T47D (cell line): ENCODE results near the gene SLC1A5.
A peak's percentile ranks its signal among the peaks of the same experiment; 100 is the strongest.
"Not testable (repeated sequence)": the region's sequence is repeated elsewhere in the genome, so short reads cannot be mapped to it uniquely, and the experiment has no call there.

Experiments used
- DNase-seq, 2 experiments: peaks; one replicate each; pipeline versions ENCODE4 v3.0.0 to v3.0.0-alpha.2; 2011 to 2012; ENCODE audit warnings: low read depth in 1 of 2, low spot score in 1 of 2
- JUND ChIP-seq: IDR thresholded peaks from 2 replicates; pipeline ENCODE4 v1.6.1; 2012; ENCODE audit warnings: low read depth
- in situ Hi-C: cut with HindIII; loops from 2 replicates; pipeline ENCODE4 v1.10.0; 2016; ENCODE audit warnings: low sequenced_read_pairs, low pct_unique_long_range_greater_than_20kb

Gene SLC1A5

DNA sequence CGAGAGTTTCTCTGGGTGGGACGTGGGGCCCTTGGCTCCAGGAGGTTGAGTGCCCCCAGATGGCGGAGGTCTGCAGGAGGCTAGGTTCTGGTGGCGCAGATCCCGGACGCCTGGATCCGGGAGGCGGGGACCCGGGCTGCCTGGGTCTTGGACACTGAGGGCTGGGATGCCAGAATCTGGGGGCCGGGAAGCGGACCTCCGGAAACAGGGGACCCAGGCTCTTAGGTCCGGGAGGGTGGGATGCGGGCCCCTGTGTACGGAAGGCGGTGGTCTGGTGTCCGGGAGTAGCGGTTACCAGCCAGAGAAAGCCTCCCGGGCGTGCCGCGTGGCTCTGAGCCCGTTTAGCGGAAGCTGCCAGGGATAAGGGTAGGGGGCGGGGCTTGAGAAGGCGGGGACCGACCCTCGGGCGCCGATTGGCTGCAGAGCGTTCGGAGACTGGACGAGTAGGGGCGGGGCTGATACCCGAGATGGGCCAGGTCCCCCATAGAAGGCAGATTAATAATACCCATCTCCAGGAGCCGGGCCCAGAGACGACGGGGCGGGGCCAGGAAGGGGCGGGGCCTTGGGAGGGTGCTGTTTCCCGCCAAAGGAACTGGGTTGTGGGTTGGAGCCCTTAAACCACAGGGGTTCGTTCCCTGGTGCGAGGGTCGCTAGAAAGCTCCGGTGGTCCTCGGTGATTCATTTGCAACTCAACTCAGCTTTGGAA, at the start of gene SLC1A5:
TSS of gene SLC1A5 (minus strand) at position 333 of the 706 bp plus-strand sequence. CDS start 629 bp downstream, outside the sequence.
- peak; percentile 82 to 96 for DNase-seq
- TF ChIP-seq JUND = no peak
- in situ Hi-C loops = no loop called here

DNA sequence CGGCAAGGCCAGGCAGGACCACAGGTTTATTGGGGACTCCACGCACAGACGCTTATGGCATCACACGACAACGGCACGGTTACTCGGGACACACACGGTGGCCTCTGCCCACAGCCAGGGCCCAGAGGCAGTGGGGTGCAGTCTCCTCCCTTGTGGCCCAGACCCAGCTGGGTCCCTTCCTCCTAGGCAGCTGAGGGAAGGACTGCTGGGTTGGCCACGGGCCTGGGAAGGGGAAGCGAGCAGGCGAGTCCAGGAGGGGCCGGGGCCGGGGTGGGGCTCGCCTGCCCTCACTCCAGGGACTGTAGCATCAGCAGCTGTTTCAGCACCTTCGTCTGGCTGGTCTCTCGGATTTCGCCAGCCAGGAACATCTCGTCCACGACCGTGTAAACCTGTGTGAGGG, 49.8 kb upstream of the SLC1A5 start:
- in situ Hi-C loops = no loop called here
- DNase-seq = no peak
- no peak for TF ChIP-seq JUND

DNA sequence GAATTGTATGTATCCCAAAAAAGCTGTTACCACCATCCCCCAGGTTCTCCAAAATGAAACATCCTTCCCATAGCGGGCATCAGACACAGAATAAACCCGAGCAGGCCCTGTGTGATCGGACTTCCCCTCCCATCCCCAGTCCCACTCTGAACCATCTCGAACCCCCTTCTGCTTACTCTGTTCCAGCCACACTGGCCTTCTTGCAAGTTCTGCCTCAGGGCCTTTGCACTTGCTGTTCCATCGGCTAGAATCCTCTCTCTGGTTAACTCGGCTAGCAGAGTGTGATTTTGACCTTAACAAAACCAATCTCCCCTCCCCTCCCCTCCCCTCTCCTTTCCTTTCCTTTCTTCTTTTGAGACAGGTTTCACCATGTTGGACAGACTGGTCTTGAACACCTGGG, 46.6 kb upstream of the SLC1A5 start:
- in situ Hi-C loops = no loop called here
- no peak for DNase-seq
- TF ChIP-seq JUND = no peak

DNA sequence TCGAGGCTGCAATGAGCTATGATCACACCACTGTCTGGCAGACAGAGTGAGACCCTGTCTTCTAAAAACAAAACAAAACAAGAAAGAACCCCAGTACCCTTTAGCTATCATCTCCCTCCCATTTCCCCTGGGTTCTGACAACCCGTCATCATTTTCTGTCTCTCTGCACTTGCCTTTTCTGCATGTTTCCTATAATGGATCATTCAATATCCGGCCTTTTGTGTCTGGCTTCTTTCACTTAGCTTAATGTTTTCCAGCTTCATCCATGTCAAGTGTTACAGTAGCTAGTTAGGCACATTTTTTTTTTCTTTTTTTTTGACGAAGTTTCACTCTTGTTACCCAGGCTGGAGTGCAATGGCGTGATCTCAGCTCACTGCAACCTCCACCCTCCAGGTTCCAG, 45.7 kb upstream of the SLC1A5 start:
- no peak for DNase-seq
- in situ Hi-C loops = no loop called here
- no peak for TF ChIP-seq JUND

DNA sequence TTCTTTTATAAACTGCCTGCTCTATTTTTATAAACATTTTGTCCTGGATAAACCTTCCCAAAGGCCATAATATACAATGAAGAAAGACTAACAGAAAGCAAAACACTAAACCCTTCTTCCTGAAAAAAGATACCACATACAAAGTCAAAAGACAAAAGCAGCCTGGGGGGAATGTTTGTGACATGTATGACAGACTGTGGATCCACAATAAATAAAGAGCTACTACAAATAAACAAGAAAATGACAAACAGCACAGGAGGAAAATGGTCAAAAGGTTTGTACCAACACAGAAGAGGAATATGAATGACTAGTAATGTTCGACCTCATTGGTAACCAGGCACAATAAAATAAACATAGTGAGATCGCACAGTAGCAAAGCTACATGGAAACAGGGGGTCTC, 42.5 kb upstream of the SLC1A5 start:
- no peak for DNase-seq
- TF ChIP-seq JUND = no peak
- in situ Hi-C loops = no loop called here

DNA sequence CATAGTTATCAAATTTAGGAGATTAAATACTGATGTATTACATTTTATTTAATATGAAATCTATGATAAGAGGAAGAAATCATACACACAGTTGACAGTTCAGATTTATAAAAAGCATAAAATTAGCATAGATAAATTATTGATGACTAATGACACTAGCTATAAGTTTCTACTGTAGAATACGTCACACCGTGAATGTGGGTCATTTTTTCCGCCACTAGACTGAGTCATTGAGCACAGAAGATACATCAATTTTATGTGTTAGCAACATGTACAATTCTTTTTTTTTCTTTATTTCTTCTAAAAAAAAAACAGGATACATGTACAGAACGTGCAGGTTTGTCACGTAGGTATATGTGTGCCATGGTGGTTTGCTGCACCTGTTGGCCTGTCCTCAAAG, 40.1 kb upstream of the SLC1A5 start:
- no peak for TF ChIP-seq JUND
- in situ Hi-C loops = no loop called here
- DNase-seq = no peak

DNA sequence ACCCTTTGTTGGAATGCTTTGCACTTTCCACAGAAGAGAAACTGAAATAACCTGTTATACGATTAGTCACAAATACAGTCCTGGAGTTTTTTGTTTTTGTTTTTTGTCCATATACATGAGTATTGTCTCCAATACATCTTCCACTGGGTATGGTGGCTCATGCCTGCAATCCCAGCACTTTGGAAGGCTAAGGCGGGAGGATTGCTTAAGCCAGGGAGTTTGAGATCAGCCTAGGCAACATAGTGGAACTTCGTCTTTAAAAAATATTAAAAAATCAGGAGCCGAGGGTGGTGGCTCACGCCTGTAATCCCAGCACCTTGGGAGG, 37.3 kb upstream of the SLC1A5 start:
- DNase-seq = no peak
- in situ Hi-C loops = no loop called here
- no peak for TF ChIP-seq JUND

DNA sequence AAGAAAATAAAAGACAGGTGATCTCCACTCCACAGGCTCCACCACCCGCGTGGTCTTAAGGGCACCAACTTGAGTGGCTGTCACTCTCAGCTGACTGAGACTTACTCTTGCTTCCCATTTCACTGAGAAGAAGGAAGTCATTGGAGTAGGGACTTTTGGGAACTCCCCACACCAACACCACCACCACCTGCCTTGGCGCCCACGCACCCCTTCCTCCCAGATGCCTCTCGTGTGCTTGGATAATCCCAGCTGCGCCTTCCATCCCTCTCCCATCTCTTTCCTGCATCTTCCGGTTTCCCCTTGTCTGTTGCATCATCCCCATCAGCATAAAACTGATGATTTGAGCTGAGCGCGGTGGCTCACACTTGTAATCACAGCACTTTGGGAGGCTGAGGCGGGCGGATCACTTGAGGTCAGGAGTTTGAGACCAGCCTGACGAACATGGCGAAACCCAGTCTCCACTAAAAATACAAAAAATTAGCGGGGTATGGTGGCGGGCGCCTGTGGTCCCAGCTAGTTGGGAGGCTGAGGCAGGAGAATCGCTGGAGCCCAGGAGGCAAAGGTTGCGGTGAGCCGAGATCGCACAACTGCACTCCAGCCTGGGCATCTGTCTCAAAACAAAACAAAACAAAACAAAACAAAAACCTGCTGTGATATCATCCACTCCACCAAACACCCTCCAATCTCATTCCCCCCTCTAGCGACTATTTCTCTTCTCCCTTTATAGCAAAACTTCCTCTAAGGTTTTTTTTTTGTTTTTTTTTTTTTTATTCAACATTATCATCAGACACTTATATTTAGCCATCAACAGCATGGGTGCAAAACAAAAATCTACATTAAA, 36.7 kb upstream of the SLC1A5 start:
- TF ChIP-seq JUND = no peak
- in situ Hi-C loops = no loop called here
- no peak for DNase-seq

DNA sequence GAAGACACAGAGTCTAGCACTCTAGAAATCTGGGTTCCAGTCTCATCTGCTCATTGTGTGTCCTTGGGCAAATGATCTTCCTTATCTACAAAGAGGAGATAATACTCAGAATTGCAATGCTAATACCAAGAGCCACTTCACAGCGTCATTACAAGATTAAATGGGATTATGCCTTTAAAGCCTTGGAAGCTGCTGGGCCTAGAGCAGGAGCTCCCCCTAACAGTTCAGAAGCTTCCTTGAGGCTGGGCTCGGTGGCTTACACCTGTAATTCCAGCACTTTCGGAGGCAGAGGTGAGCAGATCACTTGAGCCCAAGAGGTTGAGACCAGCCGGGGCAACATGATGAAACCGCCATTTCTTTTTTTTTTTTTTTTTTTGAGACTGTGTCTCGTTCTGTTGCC, 34.7 kb upstream of the SLC1A5 start:
- in situ Hi-C loops = no loop called here
- TF ChIP-seq JUND = no peak
- no peak for DNase-seq

DNA sequence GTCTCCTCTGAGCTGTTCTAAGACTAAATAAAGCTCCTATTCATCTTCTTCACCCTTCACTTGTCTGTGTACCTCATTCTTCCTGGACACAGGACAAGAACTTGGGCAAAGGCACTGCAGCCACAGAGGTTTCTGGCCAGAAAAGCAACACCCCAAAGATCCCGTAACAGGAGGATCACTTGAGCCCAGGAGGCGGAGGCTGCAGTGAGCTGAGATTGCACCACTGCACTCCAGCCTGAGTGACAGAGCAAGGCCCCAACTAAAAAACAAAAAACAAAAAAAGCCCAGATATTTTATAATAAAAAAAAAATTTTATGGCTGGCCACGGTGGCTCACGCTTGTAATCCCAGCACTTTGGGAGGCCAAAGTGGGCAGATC, 34.0 kb upstream of the SLC1A5 start:
- in situ Hi-C loops, DNase-seq: not testable (repeated sequence)

DNA sequence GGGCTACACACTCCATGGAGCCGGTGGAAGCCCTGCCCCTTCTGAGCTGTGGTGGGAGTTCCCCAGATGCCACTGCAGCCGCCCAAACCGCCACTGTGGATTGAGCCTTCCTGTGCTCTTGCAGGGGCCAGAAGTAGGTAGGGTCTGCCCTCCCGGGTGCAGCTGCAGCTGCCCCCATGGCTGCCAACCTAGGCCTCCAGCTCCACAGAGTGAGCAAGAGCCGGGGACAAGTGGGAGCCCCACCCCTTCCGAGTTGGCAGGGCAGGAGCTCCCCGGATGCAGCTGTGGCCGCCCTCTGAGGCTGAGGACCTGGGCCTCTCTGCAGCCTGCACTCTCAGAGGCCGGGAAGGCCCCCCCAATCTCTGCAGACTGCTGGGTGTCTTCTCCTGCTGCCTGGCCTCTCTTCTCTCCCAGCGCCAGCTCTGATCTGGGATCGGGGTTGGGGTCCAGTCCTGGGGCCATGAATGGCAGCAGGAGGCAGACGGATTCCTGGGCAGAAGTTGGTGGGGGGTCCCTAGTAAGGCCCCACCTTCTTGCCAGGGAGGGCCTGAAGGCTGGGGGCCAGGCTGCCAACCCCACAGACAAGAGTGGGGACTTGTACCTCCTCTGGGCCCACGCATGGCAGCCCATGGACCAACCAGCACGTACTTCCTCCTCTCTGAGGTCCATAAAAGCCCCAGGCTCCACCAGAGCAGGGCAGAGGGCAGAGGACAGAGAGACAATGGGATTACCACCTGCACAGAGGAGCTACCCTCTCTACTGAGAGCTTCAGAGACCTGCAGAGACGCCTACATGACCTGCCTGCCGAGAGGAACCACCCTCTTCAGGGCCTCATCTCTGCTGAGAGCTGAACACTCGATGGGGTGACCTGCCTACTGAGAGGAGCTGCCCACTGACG, 33.4 kb upstream of the SLC1A5 start:
- no peak for TF ChIP-seq JUND
- no peak for DNase-seq
- in situ Hi-C loops = no loop called here

DNA sequence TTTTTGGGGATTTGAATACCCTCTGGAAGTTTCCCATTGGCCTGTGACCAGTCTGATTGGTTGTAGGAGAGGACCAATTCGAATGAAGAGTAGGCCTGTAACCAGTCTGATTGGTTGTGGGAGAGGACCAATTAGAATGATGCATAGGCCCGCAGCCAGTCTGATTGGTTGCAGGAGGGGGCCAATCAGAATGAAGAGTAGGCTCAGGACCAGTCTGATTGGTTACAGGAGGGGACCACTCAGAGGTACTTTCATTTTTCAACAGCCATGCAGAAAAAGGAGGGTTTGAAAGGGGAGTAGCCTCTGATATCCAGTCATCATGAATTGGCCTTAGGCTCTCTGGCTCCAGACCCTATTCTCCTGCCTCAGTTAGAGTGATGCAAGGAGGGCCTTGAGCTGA, 30.4 kb upstream of the SLC1A5 start:
- DNase-seq = peak in 1 of 2 experiments; percentile 57
- TF ChIP-seq JUND = no peak
- in situ Hi-C loops = no loop called here
